Astrocyte of the cerebellum (primary cell): ENCODE results near the gene CCDC24.

Experiments
- DNase-seq: peaks from one replicate; pipeline ENCODE4 v3.0.0-alpha.2; 2011; ENCODE audit warnings: low read depth
- H3K4me3 ChIP-seq: 2 replicates; pipeline ENCODE4 v1.5.1; 2011; ENCODE audit warnings: mild to moderate bottlenecking, low read depth, low read length, moderate library complexity
- CTCF ChIP-seq: IDR thresholded peaks from 2 replicates; pipeline ENCODE4 v1.5.1; 2012; ENCODE audit warnings: low read length, low read depth, moderate library complexity, mild to moderate bottlenecking; ENCODE audit errors: missing control alignments
- in situ Hi-C: cut with HindIII; loops from 2 replicates; pipeline ENCODE4 v1.10.0; 2017; ENCODE audit warnings: low sequenced_read_pairs

Gene CCDC24

GRCh38 chr1:44025816-44026215 is 34.4 kb downstream of the CCDC24 start:
- TF ChIP-seq CTCF: no peak
- no peak for DNase-seq
- H3K4me3 ChIP-seq: no peak overlapping the region
- in situ Hi-C loops: loop anchor here (10.0 kb wide), 2 partner anchors 51 to 261 kb away; partner anchors contain the start of genes ATP6V0B, B4GALT2 and DPH2

- no peak for DNase-seq
- in situ Hi-C loops: loop anchor here (10.0 kb wide), 2 partner anchors 53 to 263 kb away; partner anchors contain the start of genes ATP6V0B, B4GALT2 and DPH2
- H3K4me3 ChIP-seq: no peak overlapping the region
- no peak for TF ChIP-seq CTCF
These were observed 35.9 kb downstream of the CCDC24 start for GRCh38 chr1:44027320-44027719.

GRCh38 chr1:44029260-44029910 is 38.0 kb downstream of the CCDC24 start:
- in situ Hi-C loops: loop anchor here (10.0 kb wide), 2 partner anchors 55 to 265 kb away; partner anchors contain the start of genes ATP6V0B, B4GALT2 and DPH2
- no peak for TF ChIP-seq CTCF
- DNase-seq: no peak
- peak overlapping the region; percentile 72 for H3K4me3 ChIP-seq

- no peak for TF ChIP-seq CTCF
- H3K4me3 ChIP-seq: peak overlapping the region; percentile 72
- peak; percentile 55 for DNase-seq
- in situ Hi-C loops: loop anchor here (10.0 kb wide), 2 partner anchors 55 to 265 kb away; partner anchors contain the start of genes ATP6V0B, B4GALT2 and DPH2
These were observed 38.7 kb downstream of the CCDC24 start for GRCh38 chr1:44029911-44030604.

- peak overlapping the region; percentile 72 for H3K4me3 ChIP-seq
- in situ Hi-C loops: no loop called here
- peak; percentile 24 for TF ChIP-seq CTCF
- DNase-seq: no peak
These were observed 39.3 kb downstream of the CCDC24 start for GRCh38 chr1:44030605-44031251.
